Upper lobe of left lung (tissue), 6 donors: ENCODE measurements around the gene EPS8L2. TPM values are rescaled to one million over a fixed set of nuclear protein-coding genes. Genes with fewer than 3 reads are reported as not detected.

ENCODE experiments used
- ATAC-seq, 2 donors: fragments of 200-7000 bp; cut with Tn5 transposase; one replicate each; pipeline ENCODE4 v1.9.1; 2022; ENCODE audit warnings: mild to moderate bottlenecking in 2 of 2, moderate library complexity in 2 of 2; ENCODE audit not compliant: low FRiP score in 2 of 2
- DNase-seq, 2 donors: peaks; one replicate each; pipeline ENCODE4 v3.0.0-alpha.2; 2019 to 2020
- H3K27ac ChIP-seq, 4 donors: fragments of 200-600 bp; sonication (generic); one replicate each; pipeline ENCODE4 v1.5.1; 2016 to 2019
- H3K27me3 ChIP-seq, 4 donors: fragments of 200-600 bp; sonication (generic); one replicate each; pipeline ENCODE4 v1.5.1; 2017 to 2019
- H3K36me3 ChIP-seq, 4 donors: fragments of 200-600 bp; sonication (generic); one replicate each; pipeline ENCODE4 v1.5.1; 2016 to 2019
- H3K4me1 ChIP-seq, 4 donors: fragments of 200-600 bp; sonication (generic); one replicate each; pipeline ENCODE4 v1.5.1; 2018 to 2019
- H3K4me3 ChIP-seq, 4 donors: fragments of 200-600 bp; sonication (generic); one replicate each; pipeline ENCODE4 v1.5.1; 2017 to 2019; ENCODE audit warnings: mild to moderate bottlenecking in 2 of 4, moderate library complexity in 1 of 4
- H3K9me3 ChIP-seq, 4 donors: fragments of 200-600 bp; sonication (generic); one replicate each; pipeline ENCODE4 v1.5.1; 2018 to 2019
- EP300 ChIP-seq, 4 donors: sonication (generic); formaldehyde crosslinking; IDR thresholded peaks; one replicate each; pipeline ENCODE4 v1.5.1; 2017; ENCODE audit warnings: antibody characterized with exemption in 4 of 4, control low read depth in 2 of 4
- POLR2A ChIP-seq, 4 donors: fragments of 450-650 bp; IDR thresholded peaks; one replicate each; pipeline ENCODE4 v1.5.1; 2016 to 2017; ENCODE audit warnings: antibody characterized with exemption in 4 of 4, mild to moderate bottlenecking in 2 of 4
- POLR2AphosphoS5 ChIP-seq, 2 donors: sonication (generic); formaldehyde crosslinking; IDR thresholded peaks; one replicate each; pipeline ENCODE4 v1.5.1; 2017; ENCODE audit warnings: antibody characterized with exemption in 2 of 2
- WGBS, 2 donors: methylation state at CpG; one replicate each; pipeline ENCODE4 v1.1.5; 2017 to 2018; 5-methylcytosine and 5-hydroxymethylcytosine counted together
- total RNA-seq, 6 donors: library from RNA; depleted of rRNA in 4 of 6; stranded (reverse); fragments of >200 nt in 4 of 6; gene quantifications; one replicate each; pipeline versions ENCODE4 v1.1.0 to v1.2.1, GENCODE V29; 2016 to 2021
- TF ChIP-seq, protein P1 (sequence below), 6 experiments: fragments of 450-650 bp in 4 of 6; fragments of 200-600 bp in 2 of 6; sonication (generic) in 2 of 6; IDR thresholded peaks; one replicate each; pipeline ENCODE4 v1.5.1; 2016 to 2019; ENCODE audit warnings: antibody characterized with exemption in 6 of 6
- donor health status: DM: no; HTN: no; CAD: no; lungs with moderate emphysema.
- donor health status: DM: no; HTN: yes; CAD: no; lungs with severe emphysema.

Gene EPS8L2
- total RNA-seq, 6 donors from 2014 or later, result 120 to 497 (median 199) TPM

DNA sequence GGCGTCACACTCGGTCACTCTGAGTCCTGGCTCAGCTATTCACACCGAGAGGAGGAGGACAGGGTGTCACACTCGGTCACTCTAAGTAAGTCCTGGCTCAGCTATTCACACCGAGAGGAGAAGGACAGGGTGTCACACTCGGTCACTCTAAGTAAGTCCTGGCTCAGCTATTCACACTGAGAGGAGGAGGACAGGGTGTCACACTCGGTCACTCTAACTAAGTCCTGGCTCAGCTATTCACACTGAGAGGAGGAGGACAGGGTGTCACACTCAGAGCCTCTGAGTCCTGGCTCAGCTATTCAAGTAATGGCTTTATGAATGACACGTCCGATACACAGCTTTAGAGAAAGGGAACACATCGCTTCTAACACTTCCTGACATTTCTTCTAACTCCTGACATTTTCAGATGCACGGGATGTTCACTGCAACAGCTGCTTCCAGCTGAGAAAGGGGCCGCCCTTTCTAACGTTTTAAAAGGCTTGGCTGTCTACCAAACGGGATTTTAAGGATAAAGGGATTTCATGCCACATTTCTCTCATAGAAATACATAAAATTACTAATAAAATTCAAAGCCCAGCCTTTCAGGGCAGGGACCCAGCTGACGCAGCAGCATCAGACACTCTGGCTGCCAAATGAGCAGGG is 40.8 kb upstream of the EPS8L2 start:
- TF ChIP-seq POLR2A (IDR thresholded peaks at IDR 0.05), result no peak
- no peak for TF ChIP-seq EP300 (IDR thresholded peaks at IDR 0.05)
- no peak for TF ChIP-seq POLR2AphosphoS5 (IDR thresholded peaks at IDR 0.05)
- TF ChIP-seq, protein P1, sequence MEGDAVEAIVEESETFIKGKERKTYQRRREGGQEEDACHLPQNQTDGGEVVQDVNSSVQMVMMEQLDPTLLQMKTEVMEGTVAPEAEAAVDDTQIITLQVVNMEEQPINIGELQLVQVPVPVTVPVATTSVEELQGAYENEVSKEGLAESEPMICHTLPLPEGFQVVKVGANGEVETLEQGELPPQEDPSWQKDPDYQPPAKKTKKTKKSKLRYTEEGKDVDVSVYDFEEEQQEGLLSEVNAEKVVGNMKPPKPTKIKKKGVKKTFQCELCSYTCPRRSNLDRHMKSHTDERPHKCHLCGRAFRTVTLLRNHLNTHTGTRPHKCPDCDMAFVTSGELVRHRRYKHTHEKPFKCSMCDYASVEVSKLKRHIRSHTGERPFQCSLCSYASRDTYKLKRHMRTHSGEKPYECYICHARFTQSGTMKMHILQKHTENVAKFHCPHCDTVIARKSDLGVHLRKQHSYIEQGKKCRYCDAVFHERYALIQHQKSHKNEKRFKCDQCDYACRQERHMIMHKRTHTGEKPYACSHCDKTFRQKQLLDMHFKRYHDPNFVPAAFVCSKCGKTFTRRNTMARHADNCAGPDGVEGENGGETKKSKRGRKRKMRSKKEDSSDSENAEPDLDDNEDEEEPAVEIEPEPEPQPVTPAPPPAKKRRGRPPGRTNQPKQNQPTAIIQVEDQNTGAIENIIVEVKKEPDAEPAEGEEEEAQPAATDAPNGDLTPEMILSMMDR (IDR thresholded peaks at IDR 0.05), result no peak
- WGBS, 2 donors, result 85 to 89% methylated on average over 10 to 13 of the region's 15 CpGs
- no peak for ATAC-seq
- Histone ChIP-seq H3K27ac (no peak overlapping the region), H3K4me1 (no peaks in the 10 kb centered on the region), H3K9me3 (no peaks in the 10 kb centered on the region), H3K27me3 (no peaks in the 10 kb centered on the region), H3K36me3 (peaks cover 0 to 28% (median 14%) of the 10 kb centered on the region in 4 donors), H3K4me3 (no peak overlapping the region)
- DNase-seq, result no peak

DNA sequence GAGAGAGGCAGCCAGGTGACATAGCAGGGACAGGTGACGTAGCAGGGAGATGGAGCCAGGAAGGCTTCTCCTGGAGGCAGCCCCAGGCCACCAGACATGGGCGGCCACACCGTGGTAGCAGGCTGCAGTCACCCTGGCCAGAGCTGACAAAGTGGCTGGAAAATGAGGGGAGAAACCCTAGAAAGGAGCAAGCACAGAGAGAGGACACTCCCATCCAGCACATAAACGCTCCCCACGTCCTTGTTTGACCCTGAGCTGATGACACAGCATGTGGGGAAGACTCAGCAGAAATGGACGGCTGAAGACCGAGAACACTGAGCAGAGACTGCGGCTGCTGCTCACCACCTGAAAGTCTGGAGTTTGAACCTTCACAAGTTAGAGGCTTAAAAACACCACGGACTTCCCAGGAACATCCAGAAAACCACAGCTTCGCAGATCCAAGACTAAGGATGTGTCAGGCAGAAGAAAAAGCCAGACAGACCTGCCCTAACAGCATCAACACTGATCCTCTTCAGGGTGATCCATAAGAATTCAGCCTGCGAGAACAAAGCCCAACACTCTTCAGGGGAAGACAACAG is 40.2 kb upstream of the EPS8L2 start:
- Histone ChIP-seq H3K27me3 (no peaks in the 10 kb centered on the region), H3K4me1 (no peaks in the 10 kb centered on the region), H3K9me3 (no peaks in the 10 kb centered on the region), H3K36me3 (peaks cover 0 to 22% (median 12%) of the 10 kb centered on the region in 4 donors), H3K27ac (no peak overlapping the region), H3K4me3 (no peak overlapping the region)
- ATAC-seq (peak in 1 of 2 donors; percentile 87), DNase-seq (no peak)
- TF ChIP-seq POLR2AphosphoS5 (IDR thresholded peaks at IDR 0.05), result no peak
- TF ChIP-seq POLR2A (IDR thresholded peaks at IDR 0.05), result no peak
- TF ChIP-seq EP300 (IDR thresholded peaks at IDR 0.05), result no peak
- TF ChIP-seq, protein P1 (IDR thresholded peaks at IDR 0.05), result no peak
- WGBS, 2 donors, result 71 to 79% methylated on average over 11 of the region's 11 CpGs

DNA sequence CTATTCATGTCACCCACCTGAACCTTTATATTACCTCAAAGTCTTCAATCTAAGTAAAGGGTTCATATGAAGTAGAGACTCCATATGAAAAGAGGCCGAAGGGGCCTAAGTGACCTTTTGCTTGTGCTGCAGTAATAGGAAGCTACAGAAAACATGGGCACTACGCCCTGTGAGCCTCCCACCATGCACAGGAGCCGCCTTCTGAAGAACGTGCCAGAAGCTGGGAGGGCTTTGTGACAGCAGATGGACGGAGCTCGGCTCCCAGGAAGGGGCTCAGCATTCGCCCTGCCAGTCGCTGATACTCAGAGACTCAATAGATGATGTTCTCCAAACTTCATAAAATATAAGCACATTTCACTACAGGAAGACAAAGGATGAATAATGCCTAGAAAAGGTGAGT is 32.2 kb upstream of the EPS8L2 start:
- no peak for DNase-seq
- Histone ChIP-seq H3K9me3 (no peaks in the 10 kb centered on the region), H3K4me1 (no peaks in the 10 kb centered on the region), H3K27me3 (no peaks in the 10 kb centered on the region), H3K36me3 (peaks cover 6 to 55% (median 37%) of the 10 kb centered on the region in 4 donors), H3K4me3 (no peak overlapping the region), H3K27ac (no peak overlapping the region)
- no peak for TF ChIP-seq POLR2A (IDR thresholded peaks at IDR 0.05)
- TF ChIP-seq, protein P1 (IDR thresholded peaks at IDR 0.05), result no peak
- no peak for TF ChIP-seq POLR2AphosphoS5 (IDR thresholded peaks at IDR 0.05)
- no peak for TF ChIP-seq EP300 (IDR thresholded peaks at IDR 0.05)
- WGBS, 2 donors, result 95% methylated on average over 8 of the region's 8 CpGs
- ATAC-seq, result no peak

DNA sequence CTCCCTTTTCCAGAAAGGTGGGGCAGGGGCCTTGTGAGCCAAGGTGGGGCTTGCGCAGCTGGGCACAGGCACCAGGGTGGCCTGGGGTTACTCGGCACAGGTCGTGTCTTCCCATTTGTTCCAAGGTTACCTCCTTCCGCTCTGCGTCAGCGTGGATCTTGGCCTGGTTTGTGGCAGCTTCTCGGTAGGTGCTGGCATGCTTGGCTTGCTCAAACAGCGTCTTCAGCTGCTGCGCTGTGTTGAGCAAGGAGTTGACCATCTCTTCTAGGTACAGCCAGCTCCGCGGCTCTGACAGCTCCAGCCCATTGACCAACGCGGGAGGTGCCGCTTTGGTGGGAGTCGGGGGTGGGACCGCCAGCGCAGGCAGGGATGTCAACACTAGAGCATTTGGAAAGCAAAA is 31.6 kb upstream of the EPS8L2 start:
- TF ChIP-seq EP300 (IDR thresholded peaks at IDR 0.05) (no peak), POLR2A (IDR thresholded peaks at IDR 0.05) (no peak), POLR2AphosphoS5 (IDR thresholded peaks at IDR 0.05) (no peak)
- TF ChIP-seq, protein P1 (IDR thresholded peaks at IDR 0.05), result no peak
- DNase-seq, result no peak
- no peaks in the 10 kb centered on the region for H3K4me1 ChIP-seq
- peaks cover 6 to 61% (median 39%) of the 10 kb centered on the region in 4 donors for H3K36me3 ChIP-seq
- no peak overlapping the region for H3K27ac ChIP-seq
- H3K4me3 ChIP-seq, result no peak overlapping the region
- H3K9me3 ChIP-seq, result no peaks in the 10 kb centered on the region
- no peak for ATAC-seq
- WGBS, 2 donors, result 91 to 94% methylated on average over 17 of the region's 17 CpGs
- H3K27me3 ChIP-seq, result no peaks in the 10 kb centered on the region

DNA sequence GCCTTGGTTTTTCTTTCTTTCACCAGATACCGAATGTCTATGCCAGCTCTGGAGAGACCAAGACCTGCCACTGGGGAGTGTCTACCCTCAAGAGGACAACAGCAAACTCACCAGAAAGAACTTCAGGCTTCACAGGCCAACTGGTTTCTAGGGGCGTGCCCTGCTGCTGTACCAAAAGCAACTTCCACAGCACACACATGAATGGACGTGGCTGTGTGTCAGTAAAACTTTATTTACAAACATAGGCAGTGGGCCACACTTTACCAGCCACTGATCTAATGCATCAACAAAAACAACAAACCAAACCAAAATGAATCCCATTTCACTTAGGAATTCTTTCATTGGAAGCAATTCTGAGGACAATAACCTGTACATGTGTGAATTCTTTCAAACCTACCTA is 27.7 kb upstream of the EPS8L2 start:
- Histone ChIP-seq H3K27me3 (no peaks in the 10 kb centered on the region), H3K4me3 (no peak overlapping the region), H3K36me3 (peaks cover 12 to 66% (median 37%) of the 10 kb centered on the region in 4 donors), H3K9me3 (no peaks in the 10 kb centered on the region), H3K4me1 (no peaks in the 10 kb centered on the region), H3K27ac (no peak overlapping the region)
- no peak for DNase-seq
- TF ChIP-seq, protein P1 (IDR thresholded peaks at IDR 0.05), result no peak
- TF ChIP-seq EP300 (IDR thresholded peaks at IDR 0.05) (no peak), POLR2A (IDR thresholded peaks at IDR 0.05) (no peak), POLR2AphosphoS5 (IDR thresholded peaks at IDR 0.05) (no peak)
- 91 to 94% methylated on average over 3 of the region's 3 CpGs for WGBS, 2 donors
- ATAC-seq, result no peak
